ENCODE measurements around the gene DNAJB6. TPM values are rescaled to one million over a fixed set of nuclear protein-coding genes. Genes with fewer than 3 reads are reported as not detected.

Gene DNAJB6
- total RNA-seq, 4 donors from 2014 or later, result 152 to 230 (median 185) TPM

- TF ChIP-seq POLR2A (IDR thresholded peaks at IDR 0.05) (no peak), POLR2AphosphoS5 (IDR thresholded peaks at IDR 0.05) (no peak), EP300 (IDR thresholded peaks at IDR 0.05) (no peak), CTCF (IDR thresholded peaks at IDR 0.05) (no peak)
- H3K36me3 ChIP-seq, result no peaks in the 10 kb centered on the region
- 52% methylated on average over 22 of the region's 27 CpGs for WGBS
- H3K27ac ChIP-seq, result no peak overlapping the region
- DNase-seq (ENCODE audit: low spot score in 2 of 2), result peak in 1 of 2 donors; percentile 79
- H3K4me3 ChIP-seq, result no peak overlapping the region
- peaks cover 8% of the 10 kb centered on the region for H3K27me3 ChIP-seq
- peaks cover 3% of the 10 kb centered on the region for H3K4me1 ChIP-seq
- H3K9me3 ChIP-seq, result peaks cover 5% of the 10 kb centered on the region
These were observed 120.8 kb downstream of the DNAJB6 start for GRCh38 chr7:157457355-157458253.

- Histone ChIP-seq H3K36me3 (no peaks in the 10 kb centered on the region), H3K4me3 (no peak overlapping the region), H3K27ac (no peak overlapping the region), H3K9me3 (peaks cover 5% of the 10 kb centered on the region), H3K27me3 (peaks cover 12% of the 10 kb centered on the region), H3K4me1 (peaks cover 3% of the 10 kb centered on the region)
- DNase-seq (ENCODE audit: low spot score in 2 of 2), result no peak
- whole genome bisulfite sequencing, result 86% methylated on average over 6 of the region's 9 CpGs
- TF ChIP-seq POLR2A (IDR thresholded peaks at IDR 0.05) (no peak), EP300 (IDR thresholded peaks at IDR 0.05) (no peak), CTCF (IDR thresholded peaks at IDR 0.05) (no peak), POLR2AphosphoS5 (IDR thresholded peaks at IDR 0.05) (no peak)
These were observed 121.4 kb downstream of the DNAJB6 start for GRCh38 chr7:157458254-157458633.

- DNase-seq (ENCODE audit: low spot score in 2 of 2), result peak in 1 of 2 donors; percentile 43
- H3K4me3 ChIP-seq, result no peak overlapping the region
- H3K27ac ChIP-seq, result no peak overlapping the region
- TF ChIP-seq POLR2A (IDR thresholded peaks at IDR 0.05), result no peak
- no peak for TF ChIP-seq POLR2AphosphoS5 (IDR thresholded peaks at IDR 0.05)
- no peak for TF ChIP-seq EP300 (IDR thresholded peaks at IDR 0.05)
- TF ChIP-seq CTCF (IDR thresholded peaks at IDR 0.05), result no peak
- 90% methylated on average over 11 of the region's 11 CpGs for WGBS
- H3K36me3 ChIP-seq, result no peaks in the 10 kb centered on the region
- peaks cover 3% of the 10 kb centered on the region for H3K4me1 ChIP-seq
- H3K9me3 ChIP-seq, result no peaks in the 10 kb centered on the region
- peaks cover 20% of the 10 kb centered on the region for H3K27me3 ChIP-seq
These were observed 123.2 kb downstream of the DNAJB6 start for GRCh38 chr7:157459966-157460365.

GRCh38 chr7:157460721-157461120 lies 123.9 kb downstream of the DNAJB6 start:
- TF ChIP-seq POLR2AphosphoS5 (IDR thresholded peaks at IDR 0.05), result no peak
- no peak for TF ChIP-seq CTCF (IDR thresholded peaks at IDR 0.05)
- TF ChIP-seq POLR2A (IDR thresholded peaks at IDR 0.05), result no peak
- no peak overlapping the region for H3K4me3 ChIP-seq
- 50% methylated on average over 11 of the region's 11 CpGs for WGBS
- H3K9me3 ChIP-seq, result no peaks in the 10 kb centered on the region
- no peak overlapping the region for H3K27ac ChIP-seq
- DNase-seq (ENCODE audit: low spot score in 2 of 2), result peak in 1 of 2 donors; percentile 55
- no peaks in the 10 kb centered on the region for H3K36me3 ChIP-seq
- peaks cover 27% of the 10 kb centered on the region for H3K27me3 ChIP-seq
- peaks cover 3% of the 10 kb centered on the region for H3K4me1 ChIP-seq

- 68% methylated on average over 12 of the region's 12 CpGs for WGBS
- Histone ChIP-seq H3K36me3 (no peaks in the 10 kb centered on the region), H3K9me3 (no peaks in the 10 kb centered on the region), H3K27me3 (peaks cover 36% of the 10 kb centered on the region), H3K27ac (no peak overlapping the region), H3K4me1 (peaks cover 3% of the 10 kb centered on the region), H3K4me3 (no peak overlapping the region)
- TF ChIP-seq CTCF (IDR thresholded peaks at IDR 0.05) (no peak), POLR2AphosphoS5 (IDR thresholded peaks at IDR 0.05) (no peak), EP300 (IDR thresholded peaks at IDR 0.05) (no peak), POLR2A (IDR thresholded peaks at IDR 0.05) (no peak)
- peak in 1 of 2 donors; percentile 53 for DNase-seq (ENCODE audit: low spot score in 2 of 2)
These were observed 125.0 kb downstream of the DNAJB6 start for GRCh38 chr7:157461573-157462418.

All from suprapubic skin (tissue), 4 donors.